Esophagus muscularis mucosa (tissue), 4 donors: ENCODE results near the gene OTULIN.

ENCODE experiments used
- EP300 ChIP-seq: sonication (generic); formaldehyde crosslinking; IDR thresholded peaks from one replicate; pipeline ENCODE4 v1.6.1; 2017; ENCODE audit warnings: antibody characterized with exemption
- POLR2A ChIP-seq: fragments of 450-650 bp; IDR thresholded peaks from one replicate; pipeline ENCODE4 v1.6.1; 2017; ENCODE audit warnings: antibody characterized with exemption, moderate library complexity, mild to moderate bottlenecking, low read depth
- TF ChIP-seq, protein P1 (sequence below), 3 experiments: fragments of 200-600 bp in 2 of 3; fragments of 450-650 bp in 1 of 3; sonication (generic) in 2 of 3; IDR thresholded peaks; one replicate each; pipeline ENCODE4 v1.5.1; 2017 to 2019; ENCODE audit warnings: antibody characterized with exemption in 3 of 3, mild to moderate bottlenecking in 2 of 3, moderate library complexity in 1 of 3

DNA sequence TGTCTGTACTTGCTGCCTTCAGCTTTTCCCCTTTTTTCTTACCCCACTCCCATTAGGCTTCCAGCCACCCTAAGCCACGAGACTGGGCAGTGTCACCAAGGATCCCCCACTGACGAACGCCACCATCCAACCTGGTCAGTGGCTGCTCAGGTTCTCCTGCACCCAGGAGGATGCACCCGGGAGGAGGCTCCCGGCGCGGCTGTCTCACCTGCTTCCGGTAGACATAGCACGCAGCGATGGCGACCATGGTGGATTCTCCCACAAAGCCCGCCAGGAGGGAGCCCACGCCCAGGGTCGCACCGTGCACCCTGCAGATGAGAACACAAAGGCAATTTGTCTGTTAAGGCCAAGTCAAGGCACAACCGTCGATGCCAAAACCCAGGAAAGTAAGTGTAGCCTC, 48.1 kb downstream of the OTULIN start:
- TF ChIP-seq, protein P1, sequence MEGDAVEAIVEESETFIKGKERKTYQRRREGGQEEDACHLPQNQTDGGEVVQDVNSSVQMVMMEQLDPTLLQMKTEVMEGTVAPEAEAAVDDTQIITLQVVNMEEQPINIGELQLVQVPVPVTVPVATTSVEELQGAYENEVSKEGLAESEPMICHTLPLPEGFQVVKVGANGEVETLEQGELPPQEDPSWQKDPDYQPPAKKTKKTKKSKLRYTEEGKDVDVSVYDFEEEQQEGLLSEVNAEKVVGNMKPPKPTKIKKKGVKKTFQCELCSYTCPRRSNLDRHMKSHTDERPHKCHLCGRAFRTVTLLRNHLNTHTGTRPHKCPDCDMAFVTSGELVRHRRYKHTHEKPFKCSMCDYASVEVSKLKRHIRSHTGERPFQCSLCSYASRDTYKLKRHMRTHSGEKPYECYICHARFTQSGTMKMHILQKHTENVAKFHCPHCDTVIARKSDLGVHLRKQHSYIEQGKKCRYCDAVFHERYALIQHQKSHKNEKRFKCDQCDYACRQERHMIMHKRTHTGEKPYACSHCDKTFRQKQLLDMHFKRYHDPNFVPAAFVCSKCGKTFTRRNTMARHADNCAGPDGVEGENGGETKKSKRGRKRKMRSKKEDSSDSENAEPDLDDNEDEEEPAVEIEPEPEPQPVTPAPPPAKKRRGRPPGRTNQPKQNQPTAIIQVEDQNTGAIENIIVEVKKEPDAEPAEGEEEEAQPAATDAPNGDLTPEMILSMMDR (IDR thresholded peaks at IDR 0.05): no peak
- TF ChIP-seq EP300 (no peak), POLR2A (no peak)
